ENCODE data around the gene ACAD11.

The ACAD11 gene

GRCh38 chr3:132635052-132635451, 24.6 kb downstream of the ACAD11 start:
- TF ChIP-seq GATA3 (IDR thresholded peaks at IDR 0.05; ENCODE audit: low read depth, low read length) (no peak), GATA2 (IDR thresholded peaks at IDR 0.05; ENCODE audit: low read depth, low read length) (no peak)

- TF ChIP-seq GATA3 (IDR thresholded peaks at IDR 0.05; ENCODE audit: low read depth, low read length): no peak
- TF ChIP-seq GATA2 (IDR thresholded peaks at IDR 0.05; ENCODE audit: low read depth, low read length): no peak
These were observed 29.0 kb downstream of the ACAD11 start for GRCh38 chr3:132630612-132631011.

GRCh38 chr3:132629928-132630327, 29.7 kb downstream of the ACAD11 start:
- TF ChIP-seq GATA3 (IDR thresholded peaks at IDR 0.05; ENCODE audit: low read depth, low read length): no peak
- no peak for TF ChIP-seq GATA2 (IDR thresholded peaks at IDR 0.05; ENCODE audit: low read depth, low read length)

- TF ChIP-seq GATA2 (IDR thresholded peaks at IDR 0.05; ENCODE audit: low read depth, low read length): no peak
- no peak for TF ChIP-seq GATA3 (IDR thresholded peaks at IDR 0.05; ENCODE audit: low read depth, low read length)
These were observed 31.5 kb downstream of the ACAD11 start for GRCh38 chr3:132628157-132628556.

GRCh38 chr3:132626955-132627354, 32.7 kb downstream of the ACAD11 start:
- TF ChIP-seq GATA3 (IDR thresholded peaks at IDR 0.05; ENCODE audit: low read depth, low read length): no peak
- no peak for TF ChIP-seq GATA2 (IDR thresholded peaks at IDR 0.05; ENCODE audit: low read depth, low read length)

- TF ChIP-seq GATA3 (IDR thresholded peaks at IDR 0.05; ENCODE audit: low read depth, low read length): no peak
- no peak for TF ChIP-seq GATA2 (IDR thresholded peaks at IDR 0.05; ENCODE audit: low read depth, low read length)
These were observed 34.0 kb downstream of the ACAD11 start for GRCh38 chr3:132625613-132626012.

GRCh38 chr3:132624790-132625189, 34.8 kb downstream of the ACAD11 start:
- TF ChIP-seq GATA2 (IDR thresholded peaks at IDR 0.05; ENCODE audit: low read depth, low read length): no peak

GRCh38 chr3:132623646-132624045, 36.0 kb downstream of the ACAD11 start:
- TF ChIP-seq GATA2 (IDR thresholded peaks at IDR 0.05; ENCODE audit: low read depth, low read length) (no peak), GATA3 (IDR thresholded peaks at IDR 0.05; ENCODE audit: low read depth, low read length) (no peak)

- TF ChIP-seq GATA2 (IDR thresholded peaks at IDR 0.05; ENCODE audit: low read depth, low read length): no peak
- TF ChIP-seq GATA3 (IDR thresholded peaks at IDR 0.05; ENCODE audit: low read depth, low read length): no peak
These were observed 36.8 kb downstream of the ACAD11 start for GRCh38 chr3:132622761-132623160.

GRCh38 chr3:132622148-132622547, 37.5 kb downstream of the ACAD11 start:
- TF ChIP-seq GATA3 (IDR thresholded peaks at IDR 0.05; ENCODE audit: low read depth, low read length) (no peak), GATA2 (IDR thresholded peaks at IDR 0.05; ENCODE audit: low read depth, low read length) (no peak)

- TF ChIP-seq GATA2 (IDR thresholded peaks at IDR 0.05; ENCODE audit: low read depth, low read length): no peak
- no peak for TF ChIP-seq GATA3 (IDR thresholded peaks at IDR 0.05; ENCODE audit: low read depth, low read length)
These were observed 42.8 kb downstream of the ACAD11 start for GRCh38 chr3:132616780-132617179.

GRCh38 chr3:132615881-132616280, 43.7 kb downstream of the ACAD11 start:
- TF ChIP-seq GATA2 (IDR thresholded peaks at IDR 0.05; ENCODE audit: low read depth, low read length) (no peak), GATA3 (IDR thresholded peaks at IDR 0.05; ENCODE audit: low read depth, low read length) (no peak)

GRCh38 chr3:132606085-132606484, 53.5 kb downstream of the ACAD11 start:
- TF ChIP-seq GATA3 (IDR thresholded peaks at IDR 0.05; ENCODE audit: low read depth, low read length): no peak
- TF ChIP-seq GATA2 (IDR thresholded peaks at IDR 0.05; ENCODE audit: low read depth, low read length): no peak

- TF ChIP-seq GATA3 (IDR thresholded peaks at IDR 0.05; ENCODE audit: low read depth, low read length) (no peak), GATA2 (IDR thresholded peaks at IDR 0.05; ENCODE audit: low read depth, low read length) (no peak)
These were observed 54.2 kb downstream of the ACAD11 start for GRCh38 chr3:132605374-132605792.

GRCh38 chr3:132598181-132598580, 61.4 kb downstream of the ACAD11 start:
- TF ChIP-seq GATA3 (IDR thresholded peaks at IDR 0.05; ENCODE audit: low read depth, low read length) (no peak), GATA2 (IDR thresholded peaks at IDR 0.05; ENCODE audit: low read depth, low read length) (no peak)

GRCh38 chr3:132597660-132598059, 61.9 kb downstream of the ACAD11 start:
- no peak for TF ChIP-seq GATA2 (IDR thresholded peaks at IDR 0.05; ENCODE audit: low read depth, low read length)
- TF ChIP-seq GATA3 (IDR thresholded peaks at IDR 0.05; ENCODE audit: low read depth, low read length): no peak

Data from SH-SY5Y (cell line).